Measurements from ENCODE around the gene SRMS. TPM values are rescaled to one million over a fixed set of nuclear protein-coding genes. Genes with fewer than 3 reads are reported as not detected.
A peak's percentile ranks its signal among the peaks of the same experiment; 100 is the strongest.

Gene SRMS
- total RNA-seq, 1 donor: not detected

DNA sequence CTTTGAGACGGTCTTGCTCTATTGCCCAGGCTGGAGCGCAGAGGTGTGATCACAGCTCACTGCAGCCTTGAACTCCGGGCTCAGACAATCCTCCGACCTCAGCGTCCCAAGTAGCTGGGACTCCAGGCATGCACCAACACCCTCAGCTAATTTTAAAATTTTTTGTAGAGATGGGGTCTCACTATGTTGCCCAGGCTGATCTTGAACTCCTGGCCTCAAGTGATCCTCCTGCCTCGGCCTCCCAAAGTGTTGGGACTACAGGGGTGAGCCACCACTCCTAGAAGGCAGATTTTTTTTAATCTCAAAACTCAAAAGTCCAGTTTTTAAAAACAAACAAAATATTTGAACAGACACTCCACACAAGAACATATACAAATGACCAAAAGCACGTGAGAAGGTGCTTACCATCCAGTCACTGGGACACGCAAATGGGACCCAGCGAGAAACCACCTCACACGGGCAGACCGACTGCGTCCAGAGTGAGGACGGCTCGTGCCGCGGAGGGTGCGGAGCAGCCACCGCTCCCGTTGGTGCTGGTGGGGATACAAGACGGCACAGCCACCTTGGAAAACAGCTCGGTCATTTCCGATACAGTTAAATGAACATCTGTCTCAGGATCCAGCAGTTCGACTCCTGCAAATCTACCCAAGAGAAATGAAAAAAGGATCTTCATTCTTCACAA is 35.0 kb upstream of the SRMS start:
- H3K36me3 ChIP-seq (ENCODE audit: insufficient read depth, low read length): no peaks in the 10 kb centered on the region
- peaks cover 1% of the 10 kb centered on the region for H3K27me3 ChIP-seq (ENCODE audit: insufficient read depth, low read length)
- H3K27ac ChIP-seq (ENCODE audit: low read depth, low read length): no peak overlapping the region
- H2AFZ ChIP-seq (ENCODE audit: low read length): peak overlapping the region; percentile 46
- peak overlapping the region; percentile 15 for H3K4me3 ChIP-seq (ENCODE audit: insufficient read depth, low read length)
- H3K79me2 ChIP-seq (ENCODE audit: insufficient read depth, low read length): no peaks in the 10 kb centered on the region
- no peaks in the 10 kb centered on the region for H3K4me1 ChIP-seq (ENCODE audit: insufficient read depth, low read length)
- peak overlapping the region; percentile 24 for H3K4me2 ChIP-seq (ENCODE audit: insufficient read depth, low read length)
- H3K9me3 ChIP-seq (ENCODE audit: low read depth, low read length): no peaks in the 10 kb centered on the region
- peak; percentile 30 for DNase-seq (ENCODE audit: insufficient read length, low spot score, missing footprints)
- H4K20me1 ChIP-seq (ENCODE audit: insufficient read depth, low read length): no peaks in the 10 kb centered on the region
- TF ChIP-seq, protein P1, sequence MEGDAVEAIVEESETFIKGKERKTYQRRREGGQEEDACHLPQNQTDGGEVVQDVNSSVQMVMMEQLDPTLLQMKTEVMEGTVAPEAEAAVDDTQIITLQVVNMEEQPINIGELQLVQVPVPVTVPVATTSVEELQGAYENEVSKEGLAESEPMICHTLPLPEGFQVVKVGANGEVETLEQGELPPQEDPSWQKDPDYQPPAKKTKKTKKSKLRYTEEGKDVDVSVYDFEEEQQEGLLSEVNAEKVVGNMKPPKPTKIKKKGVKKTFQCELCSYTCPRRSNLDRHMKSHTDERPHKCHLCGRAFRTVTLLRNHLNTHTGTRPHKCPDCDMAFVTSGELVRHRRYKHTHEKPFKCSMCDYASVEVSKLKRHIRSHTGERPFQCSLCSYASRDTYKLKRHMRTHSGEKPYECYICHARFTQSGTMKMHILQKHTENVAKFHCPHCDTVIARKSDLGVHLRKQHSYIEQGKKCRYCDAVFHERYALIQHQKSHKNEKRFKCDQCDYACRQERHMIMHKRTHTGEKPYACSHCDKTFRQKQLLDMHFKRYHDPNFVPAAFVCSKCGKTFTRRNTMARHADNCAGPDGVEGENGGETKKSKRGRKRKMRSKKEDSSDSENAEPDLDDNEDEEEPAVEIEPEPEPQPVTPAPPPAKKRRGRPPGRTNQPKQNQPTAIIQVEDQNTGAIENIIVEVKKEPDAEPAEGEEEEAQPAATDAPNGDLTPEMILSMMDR (IDR thresholded peaks at IDR 0.05; ENCODE audit: extremely low read depth, low read depth, low read length): no peak

DNA sequence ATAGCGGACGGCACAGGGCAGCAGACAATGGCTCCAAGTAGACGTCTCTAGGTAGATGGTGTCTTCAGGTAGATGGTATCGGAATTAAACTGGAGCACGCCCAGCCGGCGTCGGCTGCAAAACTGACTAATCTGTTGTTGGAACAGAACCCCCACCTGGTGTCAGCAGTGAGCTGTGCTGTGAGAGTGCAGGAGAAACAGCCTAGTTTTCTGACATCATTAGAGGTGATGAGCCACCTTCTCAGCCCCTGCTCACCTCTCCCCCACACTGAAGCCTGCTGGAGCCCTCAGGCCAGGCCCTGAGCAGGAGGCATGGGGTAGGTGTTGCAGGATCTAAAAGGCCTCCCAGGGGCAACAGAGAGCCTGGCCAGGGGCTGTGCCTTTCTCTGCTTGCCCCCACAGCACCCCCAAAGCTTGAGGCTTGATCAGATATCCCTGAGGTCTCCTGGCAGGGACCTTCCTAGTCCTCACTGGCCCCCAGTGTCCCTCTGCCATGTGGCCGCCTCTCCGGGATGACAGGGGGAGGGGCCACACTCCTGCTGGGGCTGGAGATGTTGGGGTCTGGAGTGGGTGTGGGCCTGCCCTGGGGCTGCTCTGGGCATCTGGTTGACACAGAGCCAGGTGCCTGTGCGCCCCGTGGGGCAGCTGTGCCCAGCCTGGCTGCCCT is 33.4 kb upstream of the SRMS start:
- H3K9me3 ChIP-seq (ENCODE audit: low read depth, low read length): no peaks in the 10 kb centered on the region
- no peak overlapping the region for H3K4me2 ChIP-seq (ENCODE audit: insufficient read depth, low read length)
- no peaks in the 10 kb centered on the region for H3K4me1 ChIP-seq (ENCODE audit: insufficient read depth, low read length)
- no peak overlapping the region for H2AFZ ChIP-seq (ENCODE audit: low read length)
- H4K20me1 ChIP-seq (ENCODE audit: insufficient read depth, low read length): no peaks in the 10 kb centered on the region
- no peaks in the 10 kb centered on the region for H3K36me3 ChIP-seq (ENCODE audit: insufficient read depth, low read length)
- peak; percentile 92 for DNase-seq (ENCODE audit: insufficient read length, low spot score, missing footprints)
- H3K4me3 ChIP-seq (ENCODE audit: insufficient read depth, low read length): no peak overlapping the region
- H3K27ac ChIP-seq (ENCODE audit: low read depth, low read length): no peak overlapping the region
- TF ChIP-seq, protein P1 (IDR thresholded peaks at IDR 0.05; ENCODE audit: extremely low read depth, low read depth, low read length): peak; percentile 47
- H3K79me2 ChIP-seq (ENCODE audit: insufficient read depth, low read length): no peaks in the 10 kb centered on the region
- peaks cover 3% of the 10 kb centered on the region for H3K27me3 ChIP-seq (ENCODE audit: insufficient read depth, low read length)

DNA sequence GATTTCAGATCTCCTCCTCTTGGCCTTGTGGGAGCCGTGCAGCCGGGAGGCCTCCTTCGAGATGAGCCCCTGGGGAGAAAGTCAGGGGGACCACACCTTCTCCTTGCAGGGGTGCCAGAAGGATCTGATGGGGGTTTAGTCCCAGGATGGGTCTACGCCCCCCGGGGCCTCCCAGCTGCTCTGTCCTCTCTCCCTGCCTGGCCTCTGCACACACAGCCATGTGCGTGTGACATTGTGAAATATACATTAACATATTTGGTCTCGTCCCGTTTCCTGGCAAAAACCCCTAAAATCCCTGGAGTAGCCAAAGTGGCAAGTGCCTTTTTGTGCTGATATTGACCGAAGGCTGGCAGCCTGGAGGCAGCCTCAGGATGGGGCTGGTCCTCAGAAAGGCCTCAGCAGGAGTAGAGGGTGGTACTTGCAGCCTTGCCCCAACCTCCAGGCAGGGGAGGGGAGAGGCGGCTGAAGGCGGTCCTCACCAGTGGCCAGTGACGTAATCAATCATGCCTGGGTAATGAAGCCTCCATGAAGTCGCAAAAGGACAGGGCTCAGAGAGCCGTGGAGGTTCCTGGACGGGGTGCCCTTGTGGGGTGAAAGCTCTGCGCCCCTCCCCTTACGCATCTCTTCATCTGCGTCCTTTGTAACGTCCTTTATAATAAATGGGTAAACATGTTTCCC is 31.6 kb upstream of the SRMS start:
- Histone ChIP-seq H3K4me2 (ENCODE audit: insufficient read depth, low read length) (no peak overlapping the region), H4K20me1 (ENCODE audit: insufficient read depth, low read length) (no peaks in the 10 kb centered on the region), H3K27ac (ENCODE audit: low read depth, low read length) (no peak overlapping the region), H3K79me2 (ENCODE audit: insufficient read depth, low read length) (no peaks in the 10 kb centered on the region), H3K36me3 (ENCODE audit: insufficient read depth, low read length) (no peaks in the 10 kb centered on the region), H3K27me3 (ENCODE audit: insufficient read depth, low read length) (peaks cover 3% of the 10 kb centered on the region), H3K9me3 (ENCODE audit: low read depth, low read length) (no peaks in the 10 kb centered on the region), H3K4me3 (ENCODE audit: insufficient read depth, low read length) (no peak overlapping the region), H3K4me1 (ENCODE audit: insufficient read depth, low read length) (peaks cover 15% of the 10 kb centered on the region), H2AFZ (ENCODE audit: low read length) (no peak overlapping the region)
- no peak for DNase-seq (ENCODE audit: insufficient read length, low spot score, missing footprints)
- TF ChIP-seq, protein P1 (IDR thresholded peaks at IDR 0.05; ENCODE audit: extremely low read depth, low read depth, low read length): no peak

All from osteoblast (primary cell).